GM12878 (cell line): ENCODE data around the gene SLFN14. TPM values are rescaled to one million over a fixed set of nuclear protein-coding genes. Genes with fewer than 3 reads are reported as not detected.

Experiments used
- ATAC-seq: fragments of 200-7000 bp; cut with Tn5 transposase; 3 replicates; pipeline ENCODE4 v1.9.1; 2020; ENCODE audit warnings: mild to moderate bottlenecking, moderate library complexity
- BruUV-seq: library from RNA; stranded (reverse); fragments of 400-500 nt; replicated peaks from 2 replicates; lab custom pipeline; 2021; lab: Mats Ljungman, UMichigan
- CTCF ChIA-PET: fragments of 300-600 bp; sonication (Branson Sonifier 250); formaldehyde crosslinking; extraction: SDS; loops from one replicate; lab custom pipeline; 2021; ENCODE audit warnings: inconsistent platforms; lab: Yijun Ruan, JAX
- POLR2A ChIA-PET: fragments of 350-600 bp; formaldehyde crosslinking; extraction: SDS; loops from one replicate; lab custom pipeline; 2021; ENCODE audit warnings: inconsistent platforms; lab: Charles Lee
- RAD21 ChIA-PET: fragments of 300-600 bp; sonication (Branson Sonifier 250); formaldehyde crosslinking; loops from one replicate; lab custom pipeline; 2023; ENCODE audit warnings: antibody characterized with exemption; ENCODE audit not compliant: unreplicated experiment; lab: Charles Lee
- SMC1A ChIA-PET: fragments of 300-600 bp; sonication (Branson Sonifier 250); formaldehyde crosslinking; loops from one replicate; lab custom pipeline; 2023; ENCODE audit not compliant: unreplicated experiment, uncharacterized antibody; lab: Charles Lee
- DNase-seq: peaks from one replicate; pipeline ENCODE4 v3.0.0-alpha.2; 2011; ENCODE audit warnings: low read depth, low spot score
- FAIRE-seq: peaks from 3 replicates; lab custom pipeline; 2011; peaks lifted over from hg19 to GRCh38; lab: Jason Lieb, UNC
- H2AFZ ChIP-seq: 2 replicates; pipeline ENCODE4 v1.6.0; 2011; ENCODE audit warnings: low read depth, low read length, control low read depth; ENCODE audit not compliant: control insufficient read depth
- H3K27ac ChIP-seq: 2 replicates; pipeline ENCODE4 v1.5.1; 2011; ENCODE audit warnings: control low read depth; ENCODE audit not compliant: control insufficient read depth, insufficient read depth
- H3K27me3 ChIP-seq, 2 experiments: replicated peaks in 1 of 2; 2 replicates each; pipeline versions ENCODE4 v1.6.0 to v1.6.1; 2011; ENCODE audit warnings: low read length in 1 of 2; ENCODE audit not compliant: control insufficient read depth in 2 of 2, insufficient read depth in 2 of 2
- H3K36me3 ChIP-seq, 2 experiments: 2 replicates each; pipeline ENCODE4 v1.5.1; 2011; ENCODE audit warnings: low read length in 1 of 2; ENCODE audit not compliant: control insufficient read depth in 2 of 2, insufficient read depth in 2 of 2
- H3K4me1 ChIP-seq: 2 replicates; pipeline ENCODE4 v1.6.1; 2011; ENCODE audit warnings: mild to moderate bottlenecking, low read length, moderate library complexity, mixed read lengths; ENCODE audit not compliant: control insufficient read depth, insufficient read depth
- H3K4me2 ChIP-seq: 2 replicates; pipeline ENCODE4 v1.6.0; 2011; ENCODE audit warnings: control low read depth; ENCODE audit not compliant: control insufficient read depth, insufficient read depth
- H3K4me3 ChIP-seq: fragments of 200-600 bp; sonication (generic); 2 replicates; pipeline ENCODE4 v1.5.1; 2016
- H3K79me2 ChIP-seq: 2 replicates; pipeline ENCODE4 v1.6.0; 2011; ENCODE audit warnings: low read length; ENCODE audit not compliant: control insufficient read depth, insufficient read depth
- H3K9ac ChIP-seq: 2 replicates; pipeline ENCODE4 v1.8.0; 2011; ENCODE audit warnings: low read length, control low read depth, mixed read lengths; ENCODE audit not compliant: control insufficient read depth, insufficient read depth
- H3K9me3 ChIP-seq: replicated peaks from 3 replicates; pipeline ENCODE4 v1.5.1; 2011; ENCODE audit warnings: mild to moderate bottlenecking, low read length; ENCODE audit not compliant: control insufficient read depth, insufficient read depth
- H4K20me1 ChIP-seq: 2 replicates; pipeline ENCODE4 v1.6.0; 2011; ENCODE audit not compliant: control insufficient read depth, insufficient read depth
- DPF2 ChIP-seq: fragments of 450-650 bp; IDR thresholded peaks from 2 replicates; pipeline ENCODE4 v1.6.1; 2017; ENCODE audit warnings: mild to moderate bottlenecking
- E2F8 ChIP-seq: fragments of 450-650 bp; IDR thresholded peaks from 2 replicates; pipeline ENCODE4 v1.6.1; 2018; ENCODE audit warnings: mild to moderate bottlenecking, low read depth, moderate library complexity; ENCODE audit not compliant: partially characterized antibody
- E4F1 ChIP-seq: fragments of 450-650 bp; IDR thresholded peaks from 2 replicates; pipeline ENCODE4 v1.6.1; 2018; ENCODE audit warnings: borderline replicate concordance, mild to moderate bottlenecking; ENCODE audit not compliant: partially characterized antibody
- EP300 ChIP-seq, 2 experiments: fragments of 150-350 bp in 1 of 2; IDR thresholded peaks; 2 replicates each; pipeline ENCODE4 v1.6.1; 2011 to 2012; ENCODE audit warnings: low read depth in 2 of 2, low read length in 2 of 2, borderline replicate concordance in 1 of 2, improper control_type of control experiment in 1 of 2, inconsistent platforms in 1 of 2; ENCODE audit not compliant: control insufficient read depth in 1 of 2
- GABPA ChIP-seq: IDR thresholded peaks from 2 replicates; pipeline ENCODE4 v1.6.1; 2014; ENCODE audit warnings: antibody characterized with exemption, low read depth, mild to moderate bottlenecking, inconsistent platforms
- IRF4 ChIP-seq: IDR thresholded peaks from 2 replicates; pipeline ENCODE4 v1.6.1; 2011; ENCODE audit warnings: low read depth, low read length
- MTA2 ChIP-seq: fragments of 450-650 bp; IDR thresholded peaks from 2 replicates; pipeline ENCODE4 v1.6.1; 2016; ENCODE audit warnings: low read depth, mild to moderate bottlenecking, moderate library complexity
- MYB ChIP-seq: fragments of 150-350 bp; IDR thresholded peaks from 2 replicates; pipeline ENCODE4 v1.6.1; 2014; ENCODE audit warnings: mild to moderate bottlenecking, low read depth, low read length, borderline replicate concordance
- NBN ChIP-seq: fragments of 450-650 bp; IDR thresholded peaks from 2 replicates; pipeline ENCODE4 v1.6.1; 2016
- RB1 ChIP-seq: fragments of 450-650 bp; formaldehyde crosslinking; IDR thresholded peaks from 2 replicates; pipeline ENCODE4 v1.6.1; 2017; ENCODE audit warnings: mild to moderate bottlenecking, borderline replicate concordance
- SKIL ChIP-seq: fragments of 450-650 bp; IDR thresholded peaks from 2 replicates; pipeline ENCODE4 v1.6.1; 2017; ENCODE audit warnings: mild to moderate bottlenecking, low read depth, inconsistent platforms; ENCODE audit not compliant: poor library complexity, severe bottlenecking
- ZNF622 ChIP-seq: fragments of 450-650 bp; IDR thresholded peaks from 2 replicates; pipeline ENCODE4 v1.6.1; 2017; ENCODE audit warnings: mild to moderate bottlenecking, inconsistent platforms
- ZSCAN29 ChIP-seq: fragments of 450-650 bp; IDR thresholded peaks from 2 replicates; pipeline ENCODE4 v1.6.1; 2017; ENCODE audit warnings: mild to moderate bottlenecking, moderate library complexity
- WGBS: methylation state at CpG from one replicate; pipeline ENCODE4 v1.1.6; 2016; ENCODE audit warnings: low lambda C conversion rate; ENCODE audit not compliant: insufficient replicate concordance, insufficient coverage; ENCODE audit errors: missing lambda C conversion rate; 5-methylcytosine and 5-hydroxymethylcytosine counted together
- in situ Hi-C: fragments of 300-500 bp; cut with MboI; formaldehyde crosslinking; loops from 9 replicates; pipeline ENCODE4 v1.14.3; 2018; ENCODE audit warnings: mixed read lengths
- intact Hi-C: fragments of 100-400 bp; cut with micrococcal nuclease; formaldehyde crosslinking; loops from one replicate; pipeline ENCODE4 v1.14.2; 2022; ENCODE audit not compliant: unreplicated experiment
- polyA plus RNA-seq, 11 experiments: library from polyadenylated mRNA; depleted of rRNA in 4 of 11; unstranded in 6 of 11; stranded (reverse) in 5 of 11; fragments of >200 nt; fragmentation: Nextera tagmentation in 4 of 11; fragmentation: Illumina TruSeq in 1 of 11; extraction: Ambion mirVana in 4 of 11; extraction: Trizol in 1 of 11; gene quantifications; 1 replicate in 1 of 11; 2 replicates in 10 of 11; pipeline versions ENCODE4 v1.2.1 to v1.2.3, GENCODE V29; 2011 to 2016; ENCODE audit warnings: inconsistent platforms in 2 of 11, missing spikeins in 2 of 11, low read depth in 1 of 11
- total RNA-seq, 4 experiments: library from RNA; depleted of rRNA in 3 of 4; stranded (reverse); fragments of >200 nt in 3 of 4; fragmentation: Illumina TruSeq in 1 of 4; extraction: Trizol in 1 of 4; gene quantifications; 2 replicates each; pipeline versions ENCODE4 v1.2.1 to v1.2.3, GENCODE V29; 2013 to 2021

SLFN14 gene
- total and polyA plus RNA-seq, 10 of the 15 experiments (the other 5 are each of a cell fraction or from before 2014, with no cell fraction given), result 0.06 to 0.11 (median 0.06) TPM; not detected in 7

DNA sequence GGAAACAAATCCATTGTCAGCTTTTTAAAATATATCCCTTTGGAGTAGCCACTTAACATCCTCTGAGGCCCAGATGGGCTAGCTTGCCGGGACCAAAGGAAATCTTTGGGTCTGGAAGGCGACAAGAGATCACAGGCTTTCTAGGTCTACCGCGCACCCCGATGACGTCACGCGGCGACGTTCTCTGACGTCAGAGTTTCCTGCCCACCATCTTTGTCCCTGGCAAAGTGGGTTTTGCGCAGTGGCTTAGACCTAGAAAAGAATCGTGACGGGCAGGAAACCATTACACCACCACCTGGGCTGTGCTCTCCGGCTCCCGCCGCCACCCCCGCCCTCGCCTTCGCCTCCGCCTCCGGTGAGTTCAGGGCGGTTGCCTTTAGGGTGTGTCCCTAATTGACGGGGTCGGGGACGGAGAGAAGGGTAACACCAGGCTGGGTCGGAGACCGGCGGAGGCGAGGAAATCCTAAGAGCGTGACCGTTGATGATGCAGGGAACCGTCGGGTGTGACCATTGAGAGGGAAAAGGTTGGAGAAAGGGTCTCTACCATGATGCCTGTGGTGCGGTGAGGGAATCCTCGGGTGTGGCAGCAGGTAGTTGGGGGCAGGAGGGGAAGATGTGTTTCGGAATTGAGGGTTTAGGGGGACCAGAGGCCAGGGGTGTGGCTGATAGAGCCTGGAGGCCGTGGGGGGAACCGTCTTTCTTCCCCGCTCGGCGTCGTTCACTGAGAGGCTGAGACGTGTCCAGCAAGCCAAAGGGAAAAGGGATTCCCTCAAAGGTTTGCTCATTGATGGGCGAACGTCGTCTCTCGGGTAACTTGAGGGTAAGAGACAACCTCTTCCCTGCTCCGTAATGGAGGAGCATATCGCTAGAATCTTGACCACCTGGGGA is 26.7 kb upstream of the SLFN14 start, which contains the start of gene AP2B1 (continued):
- peak; percentile 80 for TF ChIP-seq SKIL
- TF ChIP-seq DPF2, result peak; percentile 53
- peak; percentile 81 for TF ChIP-seq GABPA
- TF ChIP-seq NBN, result peak; percentile 100
- peak; percentile 52 for TF ChIP-seq MTA2
- no peak for TF ChIP-seq MYB

DNA sequence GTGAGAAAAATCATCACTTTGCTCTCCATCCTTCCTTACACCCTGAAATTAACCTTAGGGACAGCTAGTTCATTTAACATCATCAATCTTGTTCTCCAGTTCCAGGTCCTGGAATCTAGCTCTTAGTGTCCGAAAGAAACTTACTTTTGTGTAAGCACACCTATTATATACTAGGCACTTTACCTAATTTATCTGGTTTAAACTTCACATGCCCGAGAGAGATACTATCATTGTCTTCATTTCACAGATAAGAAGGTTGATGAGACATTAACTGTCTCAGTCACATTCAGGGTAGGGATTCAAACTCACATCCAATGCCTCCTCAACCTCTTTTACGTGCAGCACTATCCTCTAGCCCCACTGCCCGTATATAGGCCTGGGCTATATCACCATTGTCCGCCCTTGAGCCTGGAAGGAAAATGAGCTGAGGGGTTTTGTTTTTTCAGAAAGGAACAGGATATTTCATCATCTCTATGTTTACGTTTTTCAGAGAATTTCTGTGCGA is 26.0 kb upstream of the SLFN14 start:
- Histone ChIP-seq H3K4me3 (peak overlapping the region; percentile 98), H3K9ac (peak overlapping the region; percentile 94), H3K9me3 (no peaks in the 10 kb centered on the region), H3K79me2 (peaks cover 33% of the 10 kb centered on the region), H3K36me3 (no peaks in the 10 kb centered on the region), H3K27ac (peak overlapping the region; percentile 87), H3K4me1 (peaks cover 3% of the 10 kb centered on the region; the same call in 1 of the 2 replicates), H4K20me1 (no peaks in the 10 kb centered on the region), H3K27me3 (no peaks in the 10 kb centered on the region), H2AFZ (peak overlapping the region; percentile 96), H3K4me2 (peak overlapping the region; percentile 60)
- 14% methylated on average over 7 of the region's 7 CpGs for WGBS
- SMC1A ChIA-PET, result interaction anchor here (1.0 to 1.1 kb wide), 2 partner anchors 8 to 46 kb away, joined by 3 to 7 read pairs; partner anchors contain the start of gene PEX12
- FAIRE-seq (peak; percentile 75), ATAC-seq (peak; percentile 12), DNase-seq (no peak)
- in situ Hi-C loops, result no loop called here
- intact Hi-C loops, result no loop called here
- POLR2A ChIA-PET, result interaction anchor here (0.5 to 2.4 kb wide), 5 partner anchors 8 to 63 kb away, joined by 3 to 16 read pairs (median 3); partner anchors contain the start of genes PEX12 and SLFN12L
- TSS peak; percentile 100 for BruUV-seq
- RAD21 ChIA-PET, result interaction anchor here (0.9 to 1.2 kb wide), 3 partner anchors 8 to 50 kb away, joined by 3 to 5 read pairs (median 3); partner anchors contain the start of gene PEX12
- CTCF ChIA-PET, result interaction anchor here (0.9 to 2.0 kb wide), 5 partner anchors 8 to 177 kb away, joined by 3 to 9 read pairs (median 5); partner anchors contain the start of gene PEX12
- TF ChIP-seq ZSCAN29 (no peak), E4F1 (no peak), RB1 (no peak), MYB (no peak), ZNF622 (no peak), E2F8 (no peak), EP300 (IDR thresholded peaks at IDR 0.05; ENCODE audit: borderline replicate concordance in 1 of 2, control insufficient read depth in 1 of 2, low read depth in 2 of 2, low read length in 2 of 2) (no peak), IRF4 (no peak)
